Adrenal gland (tissue), 12 donors: ENCODE measurements around the gene UBL3. TPM values are rescaled to one million over a fixed set of nuclear protein-coding genes. Genes with fewer than 3 reads are reported as not detected.

ENCODE experiments used
- DNase-seq, 7 donors: peaks; one replicate each; pipeline ENCODE4 v3.0.0-alpha.2; 2019 to 2020
- H3K27ac ChIP-seq, 5 donors: fragments of 200-600 bp; sonication (generic) in 4 of 5; 1 replicate in 3 of 5; 2 replicates in 2 of 5; pipeline versions ENCODE4 v1.5.1 to v1.8.0; 2016 to 2020; ENCODE audit warnings: mild to moderate bottlenecking in 1 of 5
- H3K27me3 ChIP-seq: fragments of 200-600 bp; 2 replicates; pipeline ENCODE4 v1.8.0; 2021
- H3K36me3 ChIP-seq, 2 donors: fragments of 200-600 bp; replicated peaks in 1 of 2; 1 replicate in 1 of 2; 2 replicates in 1 of 2; pipeline versions ENCODE4 v1.5.1 to v1.8.0; 2018 to 2022
- H3K4me1 ChIP-seq, 2 donors: fragments of 200-600 bp; replicated peaks in 1 of 2; 1 replicate in 1 of 2; 2 replicates in 1 of 2; pipeline versions ENCODE4 v1.5.1 to v1.8.0; 2018 to 2021
- H3K4me3 ChIP-seq, 4 donors: fragments of 200-600 bp; sonication (generic) in 3 of 4; one replicate each; pipeline ENCODE4 v1.5.1; 2016 to 2018
- H3K9me3 ChIP-seq, 3 donors: fragments of 200-600 bp; sonication (generic) in 1 of 3; replicated peaks in 1 of 3; 1 replicate in 2 of 3; 2 replicates in 1 of 3; pipeline versions ENCODE4 v1.5.1 to v1.8.0; 2016 to 2021
- POLR2A ChIP-seq, 2 donors: fragments of 450-650 bp; IDR thresholded peaks; one replicate each; pipeline ENCODE4 v1.6.1; 2017; ENCODE audit warnings: antibody characterized with exemption in 2 of 2, mild to moderate bottlenecking in 2 of 2, moderate library complexity in 1 of 2
- WGBS, 4 donors: extraction: QIAGEN DNeasy Blood & Tissue Kit in 2 of 4; methylation state at CpG; one replicate each; pipeline versions ENCODE4 v1.1.5 to v1.1.7; 2013 to 2017; 5-methylcytosine and 5-hydroxymethylcytosine counted together
- intact Hi-C, 2 donors: fragments of 100-400 bp; cut with DNase I; formaldehyde crosslinking; loops; one replicate each; pipeline versions ENCODE4 v1.14.1 to v1.15.0; 2022 to 2023
- polyA plus RNA-seq, 3 donors: library from polyadenylated mRNA; stranded (reverse); fragments of 200-250 nt in 2 of 3; fragments of 350-450 nt in 1 of 3; fragmentation: Illumina TruSeq in 1 of 3; extraction: RNeasy Lipid Tissue Mini Kit (QIAGEN cat#74804) in 1 of 3; gene quantifications; one replicate each; pipeline ENCODE4 v1.2.3, GENCODE V29; 2013 to 2014
- total RNA-seq, 9 donors: library from RNA; depleted of rRNA in 4 of 9; stranded (reverse); fragments of >200 nt in 4 of 9; fragments of 120-200 nt in 1 of 9; fragmentation: NEBNext Ultra II Directional in 1 of 9; extraction: Animal tissue kit (Norgen Biotek cat#: 25700) in 1 of 9; gene quantifications; one replicate each; pipeline versions ENCODE4 v1.1.0 to v1.2.4, GENCODE V29; 2013 to 2023
- TF ChIP-seq, protein P1 (sequence below), 6 experiments: fragments of 450-650 bp in 4 of 6; fragments of 200-600 bp in 2 of 6; sonication (generic) in 1 of 6; IDR thresholded peaks; 1 replicate in 5 of 6; 2 replicates in 1 of 6; pipeline versions ENCODE4 v1.5.1 to v1.8.0; 2016 to 2021; ENCODE audit warnings: antibody characterized with exemption in 6 of 6, mild to moderate bottlenecking in 2 of 6, moderate library complexity in 1 of 6
- donor health status: healthy with polysubstance abuse.
- donor health status: Bipolar disorder and iron deficiency.
- donor health status: DM: yes; HTN: yes; CAD: no.
- donor health status: DM: no; HTN: no; CAD: no.
- donor health status: DM: no; HTN: no; CAD: no.
- donor health status: DM: yes; HTN: yes; CAD: no.

The UBL3 gene
- total and polyA plus RNA-seq, 12 donors: 7.7 to 41.5 (median 24.3) TPM

DNA sequence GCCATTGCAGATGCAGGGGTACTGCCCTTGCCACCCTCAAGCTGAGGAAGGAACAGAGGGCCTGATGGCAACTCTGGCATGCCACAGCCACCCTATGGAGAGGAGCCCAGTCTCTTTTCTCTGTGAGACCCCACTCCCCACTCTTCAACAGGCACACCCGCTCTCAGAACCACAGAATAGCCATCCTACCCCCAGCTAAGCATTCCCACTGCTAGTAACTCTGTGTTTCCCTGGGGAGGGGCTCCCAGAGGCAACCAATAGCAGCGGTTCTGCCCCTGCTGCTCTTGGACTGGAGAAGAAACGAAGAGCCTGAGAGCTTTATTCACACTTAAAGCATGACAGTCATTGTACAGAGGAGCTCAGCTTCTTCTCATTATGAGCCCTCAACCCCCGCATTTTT lies 49.3 kb downstream of the UBL3 start:
- no peak for DNase-seq
- intact Hi-C loops: no loop called here
- Histone ChIP-seq H3K27me3 (no peaks in the 10 kb centered on the region), H3K4me3 (no peak overlapping the region), H3K9me3 (peaks cover 0 to 4% (median 0%) of the 10 kb centered on the region in 3 donors), H3K27ac (no peak overlapping the region), H3K4me1 (no peaks in the 10 kb centered on the region), H3K36me3 (no peaks in the 10 kb centered on the region)
- WGBS, 4 donors: 90 to 98% (median 93%) methylated on average over 4 of the region's 4 CpGs
- TF ChIP-seq POLR2A (IDR thresholded peaks at IDR 0.05): no peak
- TF ChIP-seq, protein P1, sequence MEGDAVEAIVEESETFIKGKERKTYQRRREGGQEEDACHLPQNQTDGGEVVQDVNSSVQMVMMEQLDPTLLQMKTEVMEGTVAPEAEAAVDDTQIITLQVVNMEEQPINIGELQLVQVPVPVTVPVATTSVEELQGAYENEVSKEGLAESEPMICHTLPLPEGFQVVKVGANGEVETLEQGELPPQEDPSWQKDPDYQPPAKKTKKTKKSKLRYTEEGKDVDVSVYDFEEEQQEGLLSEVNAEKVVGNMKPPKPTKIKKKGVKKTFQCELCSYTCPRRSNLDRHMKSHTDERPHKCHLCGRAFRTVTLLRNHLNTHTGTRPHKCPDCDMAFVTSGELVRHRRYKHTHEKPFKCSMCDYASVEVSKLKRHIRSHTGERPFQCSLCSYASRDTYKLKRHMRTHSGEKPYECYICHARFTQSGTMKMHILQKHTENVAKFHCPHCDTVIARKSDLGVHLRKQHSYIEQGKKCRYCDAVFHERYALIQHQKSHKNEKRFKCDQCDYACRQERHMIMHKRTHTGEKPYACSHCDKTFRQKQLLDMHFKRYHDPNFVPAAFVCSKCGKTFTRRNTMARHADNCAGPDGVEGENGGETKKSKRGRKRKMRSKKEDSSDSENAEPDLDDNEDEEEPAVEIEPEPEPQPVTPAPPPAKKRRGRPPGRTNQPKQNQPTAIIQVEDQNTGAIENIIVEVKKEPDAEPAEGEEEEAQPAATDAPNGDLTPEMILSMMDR (IDR thresholded peaks at IDR 0.05): no peak

DNA sequence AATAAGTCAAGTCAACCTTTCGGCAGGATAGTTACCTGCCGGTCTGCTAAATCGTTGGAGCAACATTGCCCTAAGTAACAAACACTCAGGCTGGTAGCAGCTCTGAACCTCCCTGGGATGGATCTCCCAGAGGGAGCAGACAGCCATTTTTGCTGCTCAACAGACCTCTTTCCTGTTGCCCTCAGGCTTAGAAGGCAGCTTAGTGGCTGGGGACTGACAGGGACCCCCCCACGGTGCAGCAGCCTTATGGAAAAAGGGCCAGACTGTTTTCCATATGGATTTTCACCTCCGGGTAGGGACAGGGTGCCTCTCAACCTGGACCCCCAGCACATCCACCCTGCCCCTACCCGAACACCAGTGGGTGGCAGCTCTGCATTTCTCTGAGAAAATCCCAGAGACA lies 49.7 kb downstream of the UBL3 start:
- H3K9me3 ChIP-seq: peaks cover 0 to 4% (median 0%) of the 10 kb centered on the region in 3 donors
- H3K4me1 ChIP-seq: no peaks in the 10 kb centered on the region
- no peak overlapping the region for H3K4me3 ChIP-seq
- intact Hi-C loops: no loop called here
- 92 to 98% (median 95%) methylated on average over 3 to 6 of the region's 6 CpGs for WGBS, 4 donors
- no peak for DNase-seq
- no peak overlapping the region for H3K27ac ChIP-seq
- H3K27me3 ChIP-seq: no peaks in the 10 kb centered on the region
- TF ChIP-seq, protein P1 (IDR thresholded peaks at IDR 0.05): no peak
- TF ChIP-seq POLR2A (IDR thresholded peaks at IDR 0.05): no peak
- H3K36me3 ChIP-seq: no peaks in the 10 kb centered on the region

DNA sequence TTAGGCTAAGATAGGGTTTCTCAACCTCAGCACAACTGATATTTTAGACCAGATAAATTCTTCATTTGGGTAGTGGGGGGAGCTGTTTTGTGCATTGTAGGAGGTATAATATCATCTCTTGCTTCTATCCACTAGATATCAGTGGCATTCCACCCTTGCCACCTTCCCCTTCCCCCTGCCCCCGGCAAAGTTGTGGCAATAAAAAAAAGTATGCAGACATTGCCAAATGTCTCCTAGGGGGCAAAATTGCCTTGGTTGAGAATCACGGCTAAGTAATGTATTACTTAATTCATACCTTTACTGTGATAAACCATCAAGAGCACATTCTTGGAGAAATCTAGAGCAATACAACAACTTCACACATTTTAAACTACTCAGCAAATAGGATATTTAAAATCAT lies 51.4 kb downstream of the UBL3 start:
- no peak for TF ChIP-seq POLR2A (IDR thresholded peaks at IDR 0.05)
- TF ChIP-seq, protein P1 (IDR thresholded peaks at IDR 0.05): no peak
- no peak overlapping the region for H3K4me3 ChIP-seq
- H3K27me3 ChIP-seq: no peaks in the 10 kb centered on the region
- no peak for DNase-seq
- intact Hi-C loops: no loop called here
- no peaks in the 10 kb centered on the region for H3K4me1 ChIP-seq
- H3K27ac ChIP-seq: no peak overlapping the region
- WGBS, 4 donors: 70 to 100% (median 80%) methylated on average over 2 of the region's 2 CpGs
- H3K36me3 ChIP-seq: no peaks in the 10 kb centered on the region
- peaks cover 0 to 4% (median 0%) of the 10 kb centered on the region in 3 donors for H3K9me3 ChIP-seq

DNA sequence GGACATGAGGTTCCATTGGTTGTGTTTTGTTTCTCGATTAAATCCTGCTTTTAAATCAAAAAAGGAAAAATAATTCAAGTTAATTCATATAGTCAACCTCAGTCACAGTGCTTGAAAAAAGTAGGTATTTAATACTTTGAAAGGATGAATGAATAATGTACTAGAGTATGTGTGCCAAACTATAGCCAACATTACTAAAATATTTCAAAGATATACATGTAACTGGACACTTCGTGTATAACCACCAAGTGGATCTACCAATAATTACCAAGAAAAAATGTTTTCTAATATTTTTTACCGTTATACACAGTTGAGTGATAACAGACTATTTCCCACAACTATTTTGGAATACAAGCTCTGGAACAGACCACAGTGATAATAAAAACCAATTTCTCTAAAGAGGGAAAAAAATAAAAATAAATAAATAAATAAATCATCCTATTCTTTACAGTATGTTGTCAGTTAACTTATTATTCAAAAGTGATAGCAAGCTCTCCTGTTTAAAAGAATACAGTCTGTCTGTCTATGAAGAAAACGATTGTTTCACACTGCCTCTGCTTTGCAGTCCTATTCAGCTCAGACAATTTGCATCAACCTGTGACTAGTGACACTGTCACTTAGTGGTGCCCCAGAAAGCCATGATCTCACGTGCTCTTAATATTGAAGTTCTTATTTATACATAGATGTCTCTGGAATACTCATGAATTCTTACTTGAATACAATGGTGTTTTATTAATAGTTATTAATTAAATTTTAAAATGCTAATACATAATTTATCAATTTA lies 58.2 kb downstream of the UBL3 start:
- 88 to 94% (median 90%) methylated on average over 5 of the region's 5 CpGs for WGBS, 4 donors
- intact Hi-C loops: no loop called here
- Histone ChIP-seq H3K27me3 (no peaks in the 10 kb centered on the region), H3K27ac (no peak overlapping the region), H3K36me3 (no peaks in the 10 kb centered on the region), H3K9me3 (peaks cover 0 to 4% (median 0%) of the 10 kb centered on the region in 3 donors), H3K4me3 (no peak overlapping the region), H3K4me1 (peaks cover 0 to 4% of the 10 kb centered on the region in 2 donors)
- TF ChIP-seq POLR2A (IDR thresholded peaks at IDR 0.05): no peak
- TF ChIP-seq, protein P1 (IDR thresholded peaks at IDR 0.05): no peak
- DNase-seq: no peak
